Measurements from ENCODE around the gene TFRC.
"Not testable (repeated sequence)": the region's sequence is repeated elsewhere in the genome, so short reads cannot be mapped to it uniquely, and the experiment has no call there.

The TFRC gene

DNA sequence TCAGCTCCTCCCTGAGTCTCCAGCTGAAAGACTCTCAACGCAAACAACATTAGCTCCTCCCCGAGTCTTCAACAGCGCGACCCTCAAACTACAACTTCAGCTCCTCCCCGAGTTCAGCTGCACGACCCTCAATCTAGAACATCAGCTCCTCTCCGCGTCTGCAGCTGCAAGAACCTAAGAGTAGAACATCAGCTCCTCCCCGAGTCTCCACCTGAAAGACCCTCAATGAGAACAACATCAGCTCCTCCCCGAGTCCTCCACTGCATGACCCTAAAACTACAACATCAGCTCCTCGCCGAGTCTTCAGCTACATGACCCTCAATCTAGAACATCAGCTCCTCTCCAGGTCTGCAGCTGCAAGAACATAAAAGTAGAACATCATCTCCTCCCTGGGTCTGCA is 78.3 kb downstream of the TFRC start:
- DNase-seq (ENCODE audit: low read depth) = no peak
- H3K4me3 ChIP-seq (ENCODE audit: control insufficient read depth, low read depth, low read length) = no peak overlapping the region
- TF ChIP-seq, protein P1, sequence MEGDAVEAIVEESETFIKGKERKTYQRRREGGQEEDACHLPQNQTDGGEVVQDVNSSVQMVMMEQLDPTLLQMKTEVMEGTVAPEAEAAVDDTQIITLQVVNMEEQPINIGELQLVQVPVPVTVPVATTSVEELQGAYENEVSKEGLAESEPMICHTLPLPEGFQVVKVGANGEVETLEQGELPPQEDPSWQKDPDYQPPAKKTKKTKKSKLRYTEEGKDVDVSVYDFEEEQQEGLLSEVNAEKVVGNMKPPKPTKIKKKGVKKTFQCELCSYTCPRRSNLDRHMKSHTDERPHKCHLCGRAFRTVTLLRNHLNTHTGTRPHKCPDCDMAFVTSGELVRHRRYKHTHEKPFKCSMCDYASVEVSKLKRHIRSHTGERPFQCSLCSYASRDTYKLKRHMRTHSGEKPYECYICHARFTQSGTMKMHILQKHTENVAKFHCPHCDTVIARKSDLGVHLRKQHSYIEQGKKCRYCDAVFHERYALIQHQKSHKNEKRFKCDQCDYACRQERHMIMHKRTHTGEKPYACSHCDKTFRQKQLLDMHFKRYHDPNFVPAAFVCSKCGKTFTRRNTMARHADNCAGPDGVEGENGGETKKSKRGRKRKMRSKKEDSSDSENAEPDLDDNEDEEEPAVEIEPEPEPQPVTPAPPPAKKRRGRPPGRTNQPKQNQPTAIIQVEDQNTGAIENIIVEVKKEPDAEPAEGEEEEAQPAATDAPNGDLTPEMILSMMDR (IDR thresholded peaks at IDR 0.05; ENCODE audit: control insufficient read depth, insufficient read depth, low read depth, low read length, missing control alignments) = no peak

DNA sequence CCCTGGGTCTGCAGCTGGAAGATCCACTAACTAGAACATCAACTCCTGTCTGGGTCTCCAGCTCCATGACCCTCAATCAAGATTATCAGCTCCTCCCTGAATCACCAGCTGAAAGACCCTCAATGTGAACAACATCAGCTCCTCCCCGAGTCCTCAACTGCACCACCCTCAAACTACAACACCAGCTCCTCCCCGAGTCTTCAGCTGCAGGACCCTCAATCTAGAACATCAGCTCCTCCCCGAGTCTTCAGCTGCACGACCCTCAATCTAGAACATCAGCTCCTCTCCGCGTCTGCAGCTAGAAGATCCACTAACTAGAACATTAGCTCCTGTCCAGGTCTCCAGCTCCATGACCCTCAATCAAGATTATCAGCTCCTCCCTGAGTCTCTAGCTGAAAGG is 79.2 kb downstream of the TFRC start:
- not testable (repeated sequence) for H3K4me3 ChIP-seq (ENCODE audit: control insufficient read depth, low read depth, low read length); DNase-seq (ENCODE audit: low read depth)

DNA sequence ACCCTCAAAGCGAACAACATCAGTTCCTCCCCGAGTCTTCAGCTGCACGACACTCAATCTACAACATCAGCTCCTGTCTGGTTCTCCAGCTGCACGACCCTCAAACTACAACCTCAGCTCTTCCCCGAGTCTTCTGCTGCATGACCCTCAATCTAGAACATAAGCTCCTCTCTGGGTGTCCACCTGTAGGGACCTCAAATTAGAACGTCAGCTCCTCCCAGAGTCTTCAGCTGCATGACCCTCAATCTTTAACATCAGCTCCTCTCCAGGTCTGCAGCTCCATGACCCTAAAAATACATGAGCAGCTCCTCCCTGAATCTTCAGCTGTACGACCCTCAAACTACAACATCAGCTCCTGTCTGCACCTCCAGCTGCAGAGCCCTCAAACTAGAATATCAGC is 80.7 kb downstream of the TFRC start:
- DNase-seq (ENCODE audit: low read depth); H3K4me3 ChIP-seq (ENCODE audit: control insufficient read depth, low read depth, low read length): not testable (repeated sequence)

DNA sequence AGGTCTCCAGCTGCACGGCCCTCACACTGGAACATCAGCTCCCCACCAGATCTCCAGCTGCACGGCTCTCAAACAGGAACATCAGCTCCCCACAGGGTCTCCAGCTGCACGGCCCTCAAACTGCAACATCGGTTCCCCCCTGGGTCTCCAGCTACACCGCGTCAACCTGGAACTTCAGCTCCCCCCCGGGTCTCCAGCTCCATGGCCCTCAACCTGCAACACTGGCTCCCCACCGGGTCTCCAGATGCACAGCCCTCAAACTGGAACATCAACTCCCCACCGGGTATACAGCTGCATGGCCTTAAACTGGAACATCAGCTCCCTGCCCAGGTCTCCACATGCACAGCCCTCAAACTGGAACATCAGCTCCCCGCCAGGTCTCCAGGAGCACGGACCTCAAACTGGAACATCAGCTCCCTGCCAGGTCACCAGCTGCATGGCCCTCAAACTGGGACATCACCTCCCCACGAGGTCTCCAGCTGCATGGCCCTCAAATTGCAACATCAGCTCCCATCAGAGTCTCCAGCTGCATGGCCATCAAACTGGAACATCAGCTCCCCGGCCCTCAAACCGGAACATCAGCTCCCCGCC is 81.4 kb downstream of the TFRC start:
- not testable (repeated sequence) for DNase-seq (ENCODE audit: low read depth); H3K4me3 ChIP-seq (ENCODE audit: control insufficient read depth, low read depth, low read length)

DNA sequence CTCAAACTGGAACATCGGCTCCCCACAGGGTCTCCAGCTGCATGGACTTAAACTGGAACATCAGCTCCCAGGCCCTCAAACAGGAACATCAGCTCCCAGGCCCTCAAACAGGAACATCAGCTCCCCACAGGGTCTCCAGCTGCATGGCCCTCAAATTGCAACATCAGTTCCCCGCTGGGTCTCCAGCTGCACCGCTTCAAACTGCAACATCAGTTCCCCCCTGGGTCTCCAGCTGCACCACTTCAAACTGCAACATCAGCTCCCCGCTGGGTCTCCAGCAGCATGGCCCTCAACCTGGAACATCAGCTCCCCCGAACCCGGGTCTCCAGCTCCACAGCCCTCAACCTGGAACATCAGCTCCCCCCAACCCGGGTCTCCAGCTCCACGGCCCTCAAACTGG is 82.0 kb downstream of the TFRC start:
- TF ChIP-seq, protein P1 (IDR thresholded peaks at IDR 0.05; ENCODE audit: control insufficient read depth, insufficient read depth, low read depth, low read length, missing control alignments) = no peak
- H3K4me3 ChIP-seq (ENCODE audit: control insufficient read depth, low read depth, low read length) = no peak overlapping the region

More for the DNA sequence above, 82.0 kb downstream of the TFRC start:
- DNase-seq (ENCODE audit: low read depth) = no peak
